HG02588 (cell line): ENCODE data around the gene BLOC1S3.
A peak's percentile ranks its signal among the peaks of the same experiment; 100 is the strongest.

Source experiments
- ATAC-seq: cut with Tn5 transposase; IDR thresholded peaks from one replicate; pipeline ENCODE4 v1.9.1; 2021; ENCODE audit warnings: mild to moderate bottlenecking, moderate library complexity; ENCODE audit not compliant: unreplicated experiment

The BLOC1S3 gene

DNA sequence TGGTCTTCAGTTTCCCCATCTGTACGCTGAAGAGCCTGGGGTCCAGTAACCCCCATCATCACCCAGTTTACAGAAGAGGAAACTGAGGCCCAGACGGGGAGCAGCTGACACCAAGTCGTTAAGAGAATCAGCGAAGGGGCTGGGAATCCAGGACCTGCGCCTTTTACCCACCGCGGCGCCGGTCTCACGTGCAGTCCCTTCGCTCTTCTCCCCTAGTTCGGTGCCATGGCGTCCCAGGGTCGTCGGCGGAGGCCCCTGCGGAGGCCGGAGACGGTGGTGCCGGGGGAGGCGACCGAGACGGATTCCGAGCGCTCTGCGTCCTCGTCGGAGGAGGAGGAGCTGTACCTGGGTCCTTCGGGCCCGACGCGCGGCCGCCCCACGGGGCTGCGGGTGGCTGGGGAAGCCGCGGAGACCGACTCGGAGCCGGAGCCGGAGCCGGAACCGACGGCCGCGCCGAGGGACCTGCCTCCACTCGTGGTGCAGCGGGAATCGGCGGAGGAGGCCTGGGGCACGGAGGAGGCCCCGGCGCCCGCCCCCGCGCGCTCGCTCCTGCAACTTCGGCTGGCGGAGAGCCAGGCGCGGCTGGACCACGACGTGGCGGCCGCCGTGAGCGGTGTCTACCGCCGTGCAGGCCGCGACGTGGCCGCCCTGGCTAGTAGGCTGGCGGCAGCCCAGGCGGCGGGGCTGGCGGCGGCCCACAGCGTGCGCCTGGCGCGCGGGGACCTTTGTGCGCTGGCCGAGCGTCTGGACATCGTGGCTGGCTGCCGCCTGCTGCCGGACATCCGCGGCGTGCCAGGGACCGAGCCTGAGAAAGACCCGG is 698 bp downstream of the BLOC1S3 start:
- peak; percentile 1 for ATAC-seq

GRCh38 chr19:45179892-45180370 is 1.3 kb downstream of the BLOC1S3 start:
- ATAC-seq = no peak

DNA sequence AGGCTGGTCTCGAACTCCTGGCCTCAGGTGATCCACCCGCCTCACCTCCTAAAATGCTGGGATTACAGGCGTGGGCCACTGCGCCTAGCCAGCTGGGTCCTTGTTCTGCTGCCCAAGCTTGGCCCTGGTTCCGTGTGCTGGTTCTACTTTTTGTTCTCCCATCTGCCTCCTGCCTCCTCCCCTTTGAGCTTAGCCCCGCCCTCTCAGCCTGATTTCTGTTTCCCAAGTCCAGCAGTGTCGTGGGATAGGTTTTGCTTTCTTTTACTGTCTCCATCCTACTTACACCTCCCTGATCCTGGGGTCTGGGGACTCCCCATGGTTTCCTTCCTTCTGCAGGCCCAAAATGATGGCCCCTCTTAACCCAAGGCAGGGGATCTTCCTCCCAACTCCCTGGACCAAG is 2.4 kb downstream of the BLOC1S3 start:
- no peak for ATAC-seq

GRCh38 chr19:45182758-45183157 is 4.2 kb downstream of the BLOC1S3 start:
- ATAC-seq = no peak

GRCh38 chr19:45184115-45184514 is 5.5 kb downstream of the BLOC1S3 start:
- ATAC-seq = no peak

DNA sequence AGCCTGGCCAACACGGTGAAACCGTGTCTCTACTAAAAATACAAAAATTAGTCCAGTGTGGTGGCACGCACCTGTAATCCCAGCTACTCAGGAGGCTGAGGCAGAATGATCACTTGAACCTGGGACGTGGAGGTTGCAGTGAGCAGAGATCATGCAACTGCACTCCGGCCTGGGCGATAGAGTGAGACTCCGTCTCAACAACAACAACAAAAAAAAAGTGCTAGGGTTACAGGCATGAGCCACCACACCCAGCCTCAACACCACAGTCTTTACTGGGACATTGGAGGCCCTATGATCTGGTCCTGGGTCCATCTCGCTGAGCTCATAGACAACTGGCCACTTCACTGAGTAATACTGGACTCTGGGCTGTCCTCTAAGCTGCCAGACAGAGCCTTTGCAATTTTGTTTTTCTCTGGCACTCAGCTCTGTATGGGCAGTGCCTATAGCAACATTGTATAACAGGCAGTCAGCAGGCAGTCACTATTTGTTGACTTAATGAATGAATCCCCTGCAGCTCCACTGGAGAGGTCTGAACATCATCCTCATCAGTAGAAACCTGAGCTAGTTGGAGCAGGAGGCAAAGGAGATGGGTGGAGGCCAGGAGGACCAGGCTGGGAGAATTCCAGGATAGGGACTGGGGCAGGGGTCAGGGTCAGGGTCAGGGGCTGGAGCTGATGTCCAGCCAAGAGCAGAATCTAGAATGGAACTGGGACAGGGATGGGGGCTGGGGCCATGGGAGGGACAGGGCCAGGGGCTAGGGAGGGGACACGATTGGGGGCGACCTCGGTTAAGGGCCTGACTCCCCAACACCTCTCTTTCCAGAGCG is 8.1 kb downstream of the BLOC1S3 start:
- no peak for ATAC-seq

- no peak for ATAC-seq
Observed at GRCh38 chr19:45187421-45188100, 9.0 kb downstream of the BLOC1S3 start.

- ATAC-seq = no peak
Observed at GRCh38 chr19:45189971-45190370, 11.4 kb downstream of the BLOC1S3 start.

GRCh38 chr19:45191375-45191774 is 12.8 kb downstream of the BLOC1S3 start:
- no peak for ATAC-seq

GRCh38 chr19:45195764-45196163 is 17.2 kb downstream of the BLOC1S3 start:
- ATAC-seq = no peak

- ATAC-seq = no peak
Observed at GRCh38 chr19:45200568-45200967, 22.0 kb downstream of the BLOC1S3 start.

GRCh38 chr19:45202637-45203036 is 24.1 kb downstream of the BLOC1S3 start:
- ATAC-seq = no peak

DNA sequence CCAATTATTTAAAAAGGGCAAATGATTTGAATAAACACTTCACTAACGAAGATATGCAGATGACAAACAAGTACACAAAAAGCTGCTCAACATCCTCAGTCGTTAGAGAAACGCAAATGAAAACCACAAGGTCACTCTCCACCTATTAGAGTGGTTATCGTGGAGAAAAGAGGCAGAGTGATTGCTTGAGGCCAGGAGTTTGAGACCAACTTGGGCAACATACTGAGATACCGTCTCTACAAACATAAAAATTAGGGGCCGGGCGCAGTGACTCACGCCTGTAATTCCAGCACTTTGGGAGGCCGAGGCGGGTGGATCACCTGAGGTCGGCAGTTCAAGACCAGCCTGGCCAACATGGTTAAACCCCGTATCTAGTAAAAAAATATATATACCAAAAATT is 27.2 kb downstream of the BLOC1S3 start:
- ATAC-seq = no peak

DNA sequence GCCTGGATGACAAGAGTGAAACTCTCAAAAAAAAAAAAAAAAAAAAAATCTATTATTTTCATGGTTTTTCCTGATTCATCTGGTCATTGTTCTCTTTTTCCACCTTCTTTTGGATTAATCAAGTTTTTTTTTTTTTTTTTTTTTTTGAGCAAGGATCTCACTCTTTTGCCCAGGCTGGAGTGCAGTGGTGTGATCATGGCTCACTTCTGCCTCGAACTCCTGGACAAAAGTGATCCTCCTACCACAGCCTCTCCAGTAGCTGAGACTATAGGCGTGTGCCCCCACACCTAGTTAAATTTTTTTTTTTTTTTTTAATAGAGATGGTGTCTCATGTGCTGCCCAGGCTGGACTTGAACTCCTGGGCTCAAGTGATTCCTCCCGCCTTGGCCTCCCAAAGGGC is 27.7 kb downstream of the BLOC1S3 start:
- no peak for ATAC-seq

- no peak for ATAC-seq
Observed at GRCh38 chr19:45211751-45212381, 33.3 kb downstream of the BLOC1S3 start.

DNA sequence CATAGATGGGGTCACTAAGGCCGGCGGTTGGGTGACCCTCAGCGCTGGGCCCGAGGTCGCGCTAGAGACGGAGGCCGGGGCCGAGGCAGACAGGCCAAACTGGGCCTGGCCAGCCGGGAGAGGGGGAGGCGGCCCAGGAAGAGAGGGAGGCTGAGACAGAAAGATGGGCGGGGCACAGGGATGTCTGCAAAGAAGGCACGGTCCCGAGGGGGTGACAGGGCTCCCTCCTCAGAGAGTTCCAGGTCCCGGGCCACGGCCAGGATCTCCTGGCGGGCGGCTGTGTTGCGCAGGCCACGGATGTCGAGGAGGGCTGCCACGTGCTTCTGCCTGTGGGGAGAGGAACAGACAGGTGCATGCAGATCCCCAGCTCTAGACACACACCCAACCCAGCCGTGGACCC is 34.4 kb downstream of the BLOC1S3 start:
- ATAC-seq = no peak

DNA sequence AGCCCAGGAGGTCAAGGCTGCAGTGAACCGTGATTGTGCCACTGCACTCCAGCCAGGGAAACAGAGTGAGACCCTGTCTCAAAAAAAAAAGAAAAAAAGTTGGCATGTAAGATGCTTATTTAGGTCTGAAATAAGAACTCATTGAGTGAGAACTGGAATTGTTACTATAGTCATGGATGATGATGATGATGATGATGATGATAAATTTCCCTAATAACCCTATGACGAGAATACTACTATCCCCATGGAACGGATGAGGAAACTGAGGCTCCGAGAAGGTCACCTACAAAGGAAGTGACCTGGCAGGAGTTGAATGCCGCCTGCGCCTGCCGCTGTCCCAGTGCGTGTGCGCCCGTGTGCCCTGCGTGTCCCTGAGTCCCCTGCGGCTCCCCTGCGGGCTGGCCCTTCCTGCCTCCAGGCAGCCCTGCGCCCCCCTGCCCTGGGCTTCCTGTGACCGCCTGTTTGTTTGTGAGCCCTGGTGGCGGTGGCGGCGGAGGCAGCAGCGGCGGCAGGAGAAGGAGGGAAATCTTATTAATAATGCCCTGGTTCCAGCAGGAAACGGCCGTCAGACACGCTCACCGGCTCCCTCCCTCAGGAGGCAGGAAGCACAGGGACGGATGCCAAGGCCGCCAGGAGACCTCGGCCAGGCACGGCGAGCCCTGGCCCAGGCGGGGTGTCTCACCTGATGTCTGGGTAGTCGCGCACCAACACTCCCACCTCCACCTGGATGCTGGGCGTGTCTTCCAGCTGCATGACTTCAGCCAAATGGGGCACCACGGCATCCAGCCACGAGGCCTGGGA is 37.0 kb downstream of the BLOC1S3 start:
- no peak for ATAC-seq

DNA sequence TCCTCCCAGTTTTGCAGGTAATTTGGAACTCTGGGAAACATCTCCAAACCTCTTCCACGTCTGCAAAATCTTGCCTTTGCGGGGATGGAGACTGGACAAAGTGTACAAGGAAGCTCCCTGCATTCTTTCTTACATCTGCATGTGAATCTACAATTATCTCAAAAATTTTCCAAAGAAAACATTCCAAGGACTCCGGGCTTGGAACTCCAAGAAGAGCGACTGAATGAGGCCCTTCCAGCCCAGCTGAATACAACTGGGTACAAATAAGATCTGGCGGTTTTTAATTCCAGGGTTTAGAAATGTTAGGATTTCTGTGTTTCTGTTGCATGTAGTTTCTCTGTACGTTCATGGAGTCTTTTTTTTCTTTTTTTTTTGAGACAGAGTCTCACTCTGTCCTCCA is 38.1 kb downstream of the BLOC1S3 start:
- no peak for ATAC-seq

GRCh38 chr19:45217193-45217956 is 38.8 kb downstream of the BLOC1S3 start:
- no peak for ATAC-seq
